CD4-positive, alpha-beta T cell treated with Interleukin-1 beta for 1 hour (primary cell): ENCODE results near the gene RELN.
"Not testable (repeated sequence)": the region's sequence is repeated elsewhere in the genome, so short reads cannot be mapped to it uniquely, and the experiment has no call there.

ENCODE experiments used
- DNase-seq, 2 donors: peaks; one replicate each; pipeline ENCODE4 v3.0.0-alpha.2; 2020 to 2022

The RELN gene

GRCh38 chr7:103940382-103941268 is 48.8 kb downstream of the RELN start:
- no peak for DNase-seq

GRCh38 chr7:103937680-103938079 is 51.8 kb downstream of the RELN start:
- DNase-seq: no peak

- no peak for DNase-seq
Observed at GRCh38 chr7:103936558-103936957, 52.9 kb downstream of the RELN start.

- DNase-seq: no peak
Observed at GRCh38 chr7:103934508-103934907, 55.0 kb downstream of the RELN start.

GRCh38 chr7:103932389-103932788 is 57.1 kb downstream of the RELN start:
- DNase-seq: no peak

GRCh38 chr7:103929901-103930311 is 59.6 kb downstream of the RELN start:
- no peak for DNase-seq

- DNase-seq: no peak
Observed at GRCh38 chr7:103928581-103928980, 60.9 kb downstream of the RELN start.

GRCh38 chr7:103924184-103924583 is 65.3 kb downstream of the RELN start:
- no peak for DNase-seq

- DNase-seq: no peak
Observed at GRCh38 chr7:103922407-103922806, 67.1 kb downstream of the RELN start.

- DNase-seq: no peak
Observed at GRCh38 chr7:103921692-103922091, 67.8 kb downstream of the RELN start.

- DNase-seq: no peak
Observed at GRCh38 chr7:103919272-103919868, 70.1 kb downstream of the RELN start.

- no peak for DNase-seq
Observed at GRCh38 chr7:103918631-103919271, 70.7 kb downstream of the RELN start.

GRCh38 chr7:103915680-103916357 is 73.6 kb downstream of the RELN start:
- no peak for DNase-seq

- no peak for DNase-seq
Observed at GRCh38 chr7:103914147-103914899, 75.1 kb downstream of the RELN start.

- no peak for DNase-seq
Observed at GRCh38 chr7:103912891-103913605, 76.4 kb downstream of the RELN start.

- DNase-seq: not testable (repeated sequence)
Observed at GRCh38 chr7:103911015-103911414, 78.4 kb downstream of the RELN start.

GRCh38 chr7:103905997-103906396 is 83.5 kb downstream of the RELN start:
- no peak for DNase-seq

- no peak for DNase-seq
Observed at GRCh38 chr7:103902917-103903316, 86.5 kb downstream of the RELN start.

GRCh38 chr7:103896826-103897225 is 92.6 kb downstream of the RELN start:
- not testable (repeated sequence) for DNase-seq

GRCh38 chr7:103894656-103895596 is 94.5 kb downstream of the RELN start:
- DNase-seq: no peak

GRCh38 chr7:103893350-103893749 is 96.1 kb downstream of the RELN start:
- DNase-seq: no peak
